K562 (cell line): Measurements from ENCODE around the gene WDR35. TPM values are rescaled to one million over a fixed set of nuclear protein-coding genes. Genes with fewer than 3 reads are reported as not detected.

Source experiments
- ATF3 ChIP-seq, 2 experiments: fragments of 450-650 bp in 1 of 2; sonication (generic) in 1 of 2; formaldehyde crosslinking in 1 of 2; IDR thresholded peaks in 1 of 2; conservative IDR thresholded peaks in 1 of 2; 2 replicates each; pipeline versions ENCODE4 v1.6.1 to v1.8.1; 2016 to 2023; ENCODE audit warnings: mild to moderate bottlenecking in 2 of 2, moderate library complexity in 2 of 2, inconsistent platforms in 1 of 2, missing genetic modification reagents in 1 of 2
- ELF2 ChIP-seq: fragments of 250-450 bp; sonication (Bioruptor Pico); IDR thresholded peaks from 2 replicates; pipeline ENCODE4 v1.5.0; 2021; ENCODE audit warnings: mild to moderate bottlenecking
- polyA plus RNA-seq, 8 experiments: library from polyadenylated mRNA; depleted of rRNA in 4 of 8; stranded (reverse) in 5 of 8; unstranded in 3 of 8; fragments of >200 nt; fragmentation: Nextera tagmentation in 2 of 8; fragmentation: Illumina TruSeq in 1 of 8; extraction: Ambion mirVana in 2 of 8; extraction: Trizol in 1 of 8; gene quantifications; 2 replicates each; pipeline versions ENCODE4 v1.2.1 to v1.2.3, GENCODE V29; 2011 to 2014; ENCODE audit warnings: inconsistent platforms in 1 of 8, missing spikeins in 1 of 8
- total RNA-seq, 7 experiments: library from RNA; depleted of rRNA in 6 of 7; stranded (reverse); fragments of >200 nt in 6 of 7; fragmentation: Illumina TruSeq in 2 of 7; extraction: Trizol in 2 of 7; gene quantifications; 2 replicates each; pipeline versions ENCODE4 v1.2.1 to v1.2.3, GENCODE V29; 2011 to 2021; ENCODE audit warnings: low replicate concordance in 1 of 7
- TF ChIP-seq, protein P1 (sequence below): fragments of 200-800 bp; sonication (Bioruptor generic); IDR thresholded peaks from 2 replicates; pipeline ENCODE4 v1.6.1; 2016; ENCODE audit warnings: missing genetic modification characterization, missing compliant biosample characterization

The WDR35 gene
- total and polyA plus RNA-seq, 9 of the 15 experiments (the other 6 are each of a cell fraction or from before 2014, with no cell fraction given), result 3.3 to 13.1 (median 8.0) TPM

- no peak for TF ChIP-seq ELF2 (CRISPR knock-in tag)
- 0 out of 2 replicates have a peak, but pooled peaks have one; percentile 33 for TF ChIP-seq ATF3 (IDR thresholded peaks at IDR 0.05)
- TF ChIP-seq ATF3 (CRISPR knock-in tag; conservative IDR thresholded peaks at IDR 0.05), result no peak
- TF ChIP-seq, protein P1, sequence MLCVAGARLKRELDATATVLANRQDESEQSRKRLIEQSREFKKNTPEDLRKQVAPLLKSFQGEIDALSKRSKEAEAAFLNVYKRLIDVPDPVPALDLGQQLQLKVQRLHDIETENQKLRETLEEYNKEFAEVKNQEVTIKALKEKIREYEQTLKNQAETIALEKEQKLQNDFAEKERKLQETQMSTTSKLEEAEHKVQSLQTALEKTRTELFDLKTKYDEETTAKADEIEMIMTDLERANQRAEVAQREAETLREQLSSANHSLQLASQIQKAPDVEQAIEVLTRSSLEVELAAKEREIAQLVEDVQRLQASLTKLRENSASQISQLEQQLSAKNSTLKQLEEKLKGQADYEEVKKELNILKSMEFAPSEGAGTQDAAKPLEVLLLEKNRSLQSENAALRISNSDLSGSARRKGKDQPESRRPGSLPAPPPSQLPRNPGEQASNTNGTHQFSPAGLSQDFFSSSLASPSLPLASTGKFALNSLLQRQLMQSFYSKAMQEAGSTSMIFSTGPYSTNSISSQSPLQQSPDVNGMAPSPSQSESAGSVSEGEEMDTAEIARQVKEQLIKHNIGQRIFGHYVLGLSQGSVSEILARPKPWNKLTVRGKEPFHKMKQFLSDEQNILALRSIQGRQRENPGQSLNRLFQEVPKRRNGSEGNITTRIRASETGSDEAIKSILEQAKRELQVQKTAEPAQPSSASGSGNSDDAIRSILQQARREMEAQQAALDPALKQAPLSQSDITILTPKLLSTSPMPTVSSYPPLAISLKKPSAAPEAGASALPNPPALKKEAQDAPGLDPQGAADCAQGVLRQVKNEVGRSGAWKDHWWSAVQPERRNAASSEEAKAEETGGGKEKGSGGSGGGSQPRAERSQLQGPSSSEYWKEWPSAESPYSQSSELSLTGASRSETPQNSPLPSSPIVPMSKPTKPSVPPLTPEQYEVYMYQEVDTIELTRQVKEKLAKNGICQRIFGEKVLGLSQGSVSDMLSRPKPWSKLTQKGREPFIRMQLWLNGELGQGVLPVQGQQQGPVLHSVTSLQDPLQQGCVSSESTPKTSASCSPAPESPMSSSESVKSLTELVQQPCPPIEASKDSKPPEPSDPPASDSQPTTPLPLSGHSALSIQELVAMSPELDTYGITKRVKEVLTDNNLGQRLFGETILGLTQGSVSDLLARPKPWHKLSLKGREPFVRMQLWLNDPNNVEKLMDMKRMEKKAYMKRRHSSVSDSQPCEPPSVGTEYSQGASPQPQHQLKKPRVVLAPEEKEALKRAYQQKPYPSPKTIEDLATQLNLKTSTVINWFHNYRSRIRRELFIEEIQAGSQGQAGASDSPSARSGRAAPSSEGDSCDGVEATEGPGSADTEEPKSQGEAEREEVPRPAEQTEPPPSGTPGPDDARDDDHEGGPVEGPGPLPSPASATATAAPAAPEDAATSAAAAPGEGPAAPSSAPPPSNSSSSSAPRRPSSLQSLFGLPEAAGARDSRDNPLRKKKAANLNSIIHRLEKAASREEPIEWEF (CRISPR knock-in tag), result no peak
These were observed 88.9 kb downstream of the WDR35 start (continued) for GRCh38 chr2:19900931-19901441.
